GM13976 (cell line): ENCODE data around the gene KLHDC7B.
"Not testable (repeated sequence)": the region's sequence is repeated elsewhere in the genome, so short reads cannot be mapped to it uniquely, and the experiment has no call there.

Experiments used
- DNase-seq: peaks from one replicate; pipeline ENCODE4 v3.0.0; 2012; ENCODE audit warnings: low spot score
- in situ Hi-C: fragments of 300-500 bp; cut with MboI; formaldehyde crosslinking; loops from one replicate; pipeline ENCODE4 v1.12.0; 2022; ENCODE audit warnings: low sequenced_read_pairs, mixed read lengths, inconsistent platforms; ENCODE audit not compliant: unreplicated experiment
- TF ChIP-seq, protein P1 (sequence below): IDR thresholded peaks from 2 replicates; pipeline ENCODE4 v1.5.1; 2012; ENCODE audit warnings: borderline replicate concordance, mild to moderate bottlenecking; ENCODE audit not compliant: insufficient read depth; ENCODE audit errors: extremely low read depth, missing control alignments, control extremely low read depth

The KLHDC7B gene

DNA sequence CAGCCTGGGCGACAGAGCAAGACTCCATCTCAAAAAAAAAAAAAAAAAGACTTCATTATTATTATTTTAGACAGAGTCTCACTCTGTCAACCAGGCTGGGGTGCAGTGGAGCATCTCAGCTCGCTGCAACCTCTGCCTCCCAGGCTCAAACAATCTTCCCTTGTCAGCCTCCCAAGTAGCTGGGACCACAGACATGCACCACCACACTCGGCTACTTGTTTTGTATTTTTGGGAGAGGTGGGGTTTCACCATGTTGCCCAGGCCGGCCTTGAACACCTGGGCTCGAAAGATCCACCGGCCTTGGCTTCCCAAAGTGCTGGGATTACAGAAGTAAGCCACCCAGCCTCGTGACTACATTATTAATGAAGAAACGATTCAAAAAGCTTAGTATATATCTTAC lies 10.6 kb upstream of the KLHDC7B start:
- DNase-seq = no peak
- TF ChIP-seq, protein P1, sequence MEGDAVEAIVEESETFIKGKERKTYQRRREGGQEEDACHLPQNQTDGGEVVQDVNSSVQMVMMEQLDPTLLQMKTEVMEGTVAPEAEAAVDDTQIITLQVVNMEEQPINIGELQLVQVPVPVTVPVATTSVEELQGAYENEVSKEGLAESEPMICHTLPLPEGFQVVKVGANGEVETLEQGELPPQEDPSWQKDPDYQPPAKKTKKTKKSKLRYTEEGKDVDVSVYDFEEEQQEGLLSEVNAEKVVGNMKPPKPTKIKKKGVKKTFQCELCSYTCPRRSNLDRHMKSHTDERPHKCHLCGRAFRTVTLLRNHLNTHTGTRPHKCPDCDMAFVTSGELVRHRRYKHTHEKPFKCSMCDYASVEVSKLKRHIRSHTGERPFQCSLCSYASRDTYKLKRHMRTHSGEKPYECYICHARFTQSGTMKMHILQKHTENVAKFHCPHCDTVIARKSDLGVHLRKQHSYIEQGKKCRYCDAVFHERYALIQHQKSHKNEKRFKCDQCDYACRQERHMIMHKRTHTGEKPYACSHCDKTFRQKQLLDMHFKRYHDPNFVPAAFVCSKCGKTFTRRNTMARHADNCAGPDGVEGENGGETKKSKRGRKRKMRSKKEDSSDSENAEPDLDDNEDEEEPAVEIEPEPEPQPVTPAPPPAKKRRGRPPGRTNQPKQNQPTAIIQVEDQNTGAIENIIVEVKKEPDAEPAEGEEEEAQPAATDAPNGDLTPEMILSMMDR = no peak
- in situ Hi-C loops = no loop called here

DNA sequence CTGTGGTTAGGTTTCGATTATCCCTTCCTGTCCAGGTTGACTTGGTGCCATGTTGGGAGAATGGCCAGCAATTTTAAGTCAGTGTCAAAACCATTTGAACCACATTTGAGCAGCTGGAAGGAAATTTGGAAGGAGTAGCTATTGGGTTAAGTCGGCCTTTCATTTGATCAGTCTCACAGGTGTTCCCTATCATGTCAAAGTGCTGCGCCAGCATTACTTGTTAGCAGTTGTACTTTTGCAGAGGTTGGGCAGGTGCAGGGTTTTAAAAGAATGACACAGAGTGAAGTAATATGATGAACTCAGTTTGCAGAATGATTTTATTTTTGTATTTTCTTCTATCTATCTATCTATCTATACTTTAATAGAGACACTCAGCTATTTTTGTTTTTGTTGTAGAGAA lies 9.5 kb upstream of the KLHDC7B start:
- DNase-seq = no peak
- in situ Hi-C loops = no loop called here
- TF ChIP-seq, protein P1 = no peak

DNA sequence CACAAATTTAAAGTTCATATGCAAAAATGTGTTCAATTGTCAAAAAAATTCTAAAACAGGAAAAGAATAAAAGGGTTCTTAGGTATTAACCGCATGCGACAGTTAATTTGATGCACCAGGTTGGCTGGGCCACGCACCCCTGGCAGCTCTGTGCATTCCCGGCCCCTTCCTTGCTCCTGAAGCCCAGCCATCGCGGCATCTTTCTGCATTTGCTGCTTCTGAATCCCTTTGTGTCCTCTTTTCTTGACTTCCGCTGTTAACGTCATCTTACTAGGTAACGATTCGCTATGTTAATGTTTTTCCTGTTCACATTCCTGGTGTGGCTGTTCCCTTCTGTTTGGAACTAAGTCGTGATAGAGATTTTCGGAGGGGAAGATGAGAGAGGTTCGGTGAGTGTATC lies 7.9 kb upstream of the KLHDC7B start:
- no peak for DNase-seq
- in situ Hi-C loops = no loop called here
- TF ChIP-seq, protein P1 = no peak

DNA sequence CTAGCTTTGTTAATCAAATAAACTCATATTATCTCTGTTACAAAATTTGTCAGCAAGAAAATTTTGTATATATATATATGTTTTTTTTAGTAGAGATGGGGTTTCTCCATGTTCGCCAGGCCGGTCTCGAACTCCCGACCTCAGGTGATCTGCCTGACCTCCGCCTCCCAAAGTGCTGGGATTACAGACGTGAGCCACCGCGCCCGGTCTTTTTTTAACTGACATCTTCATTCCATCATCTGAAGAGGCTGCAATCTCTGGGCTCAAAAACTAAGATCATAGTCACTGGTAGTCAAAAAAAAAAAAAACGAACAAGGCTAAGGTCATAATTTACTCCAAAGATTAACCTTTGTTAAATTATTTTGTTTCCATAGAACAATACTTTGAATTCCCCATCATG lies 5.3 kb upstream of the KLHDC7B start:
- in situ Hi-C loops = no loop called here
- TF ChIP-seq, protein P1 = no peak
- DNase-seq = no peak

DNA sequence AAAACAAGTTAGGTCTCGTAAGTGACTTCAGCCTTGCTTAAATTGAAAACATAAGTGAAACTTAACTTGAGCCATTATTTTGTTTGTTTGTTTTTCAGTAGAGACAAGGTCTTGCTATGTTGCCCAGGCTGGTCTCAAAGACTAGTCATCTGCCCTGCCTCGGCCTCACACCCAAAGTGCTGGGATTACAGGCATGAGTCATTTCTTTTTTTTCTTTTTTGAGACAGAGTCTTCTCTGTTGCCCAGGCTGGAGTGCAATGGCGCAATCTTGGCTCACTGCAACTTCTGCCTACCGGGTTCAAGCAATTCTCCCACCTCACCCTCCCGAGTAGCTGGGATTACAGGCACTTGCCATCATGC lies 4.1 kb upstream of the KLHDC7B start:
- in situ Hi-C loops = not testable (repeated sequence)
- DNase-seq = peak; percentile 34

DNA sequence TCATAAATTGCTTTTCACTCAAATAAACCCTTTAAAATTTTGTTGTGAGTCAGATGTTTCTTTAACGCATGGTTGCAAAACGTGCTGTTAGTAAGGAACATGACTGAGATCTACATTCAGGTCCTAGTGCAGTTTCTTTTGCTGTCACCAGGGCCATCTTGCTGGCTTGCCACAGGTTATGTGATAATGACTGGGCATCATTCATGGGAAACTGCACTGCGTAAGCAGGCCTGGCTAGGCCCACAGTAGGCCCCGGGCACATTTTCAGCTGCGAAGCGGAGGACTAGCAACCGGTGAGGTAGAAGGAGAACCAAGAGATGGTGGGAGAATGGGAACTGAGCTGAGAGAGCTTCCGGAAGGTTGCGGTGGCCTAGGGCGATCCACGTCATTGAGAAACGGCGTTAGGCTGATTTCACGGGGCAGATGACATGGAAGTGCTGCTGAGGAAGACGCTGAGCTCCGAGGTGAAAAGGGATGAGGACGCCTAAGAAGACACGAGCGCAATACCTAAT lies 3.2 kb upstream of the KLHDC7B start:
- in situ Hi-C loops = no loop called here
- TF ChIP-seq, protein P1 = no peak
- peak; percentile 60 for DNase-seq

DNA sequence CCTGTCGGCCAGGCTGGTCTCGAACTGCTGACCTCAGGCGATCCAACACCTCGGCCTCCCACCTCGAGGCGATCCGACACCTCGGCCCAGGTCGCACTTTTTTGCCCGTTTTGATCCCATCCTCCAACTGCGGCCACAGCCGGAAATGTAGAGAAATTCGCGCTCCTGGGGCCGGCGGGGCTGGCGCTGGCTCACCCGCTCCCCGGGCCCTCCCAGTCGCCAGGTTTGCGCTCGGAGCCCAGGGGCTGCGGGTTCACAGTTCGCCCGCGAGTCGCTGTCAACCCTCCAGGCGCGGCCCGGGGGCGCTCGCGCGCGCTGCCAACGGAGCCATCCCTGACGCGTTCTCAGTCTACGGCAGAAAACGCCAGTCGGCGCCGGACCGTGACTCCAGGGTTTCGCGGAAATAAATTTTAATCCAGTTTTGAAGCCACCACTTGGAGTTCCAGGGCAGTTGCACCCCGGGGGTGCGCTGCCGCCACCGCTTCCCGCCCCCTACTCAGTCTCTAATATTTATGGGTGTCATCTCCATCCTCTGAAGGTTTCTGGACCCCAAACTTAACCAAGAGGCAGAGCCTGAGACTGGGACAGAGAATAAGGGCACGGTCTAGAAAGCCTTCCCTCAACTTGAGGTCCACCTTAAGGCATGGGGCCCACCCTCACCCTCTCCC lies 1.5 kb upstream of the KLHDC7B start:
- in situ Hi-C loops = no loop called here
- DNase-seq = peak; percentile 81
- TF ChIP-seq, protein P1 = peak; percentile 73
